GM15510 (cell line): Measurements from ENCODE around the gene MYLK.

Source experiments
- POLR2A ChIP-seq: IDR thresholded peaks from 3 replicates; pipeline ENCODE4 v1.6.1; 2011; ENCODE audit warnings: borderline replicate concordance; ENCODE audit not compliant: insufficient read length; ENCODE audit errors: extremely low read depth

The MYLK gene

DNA sequence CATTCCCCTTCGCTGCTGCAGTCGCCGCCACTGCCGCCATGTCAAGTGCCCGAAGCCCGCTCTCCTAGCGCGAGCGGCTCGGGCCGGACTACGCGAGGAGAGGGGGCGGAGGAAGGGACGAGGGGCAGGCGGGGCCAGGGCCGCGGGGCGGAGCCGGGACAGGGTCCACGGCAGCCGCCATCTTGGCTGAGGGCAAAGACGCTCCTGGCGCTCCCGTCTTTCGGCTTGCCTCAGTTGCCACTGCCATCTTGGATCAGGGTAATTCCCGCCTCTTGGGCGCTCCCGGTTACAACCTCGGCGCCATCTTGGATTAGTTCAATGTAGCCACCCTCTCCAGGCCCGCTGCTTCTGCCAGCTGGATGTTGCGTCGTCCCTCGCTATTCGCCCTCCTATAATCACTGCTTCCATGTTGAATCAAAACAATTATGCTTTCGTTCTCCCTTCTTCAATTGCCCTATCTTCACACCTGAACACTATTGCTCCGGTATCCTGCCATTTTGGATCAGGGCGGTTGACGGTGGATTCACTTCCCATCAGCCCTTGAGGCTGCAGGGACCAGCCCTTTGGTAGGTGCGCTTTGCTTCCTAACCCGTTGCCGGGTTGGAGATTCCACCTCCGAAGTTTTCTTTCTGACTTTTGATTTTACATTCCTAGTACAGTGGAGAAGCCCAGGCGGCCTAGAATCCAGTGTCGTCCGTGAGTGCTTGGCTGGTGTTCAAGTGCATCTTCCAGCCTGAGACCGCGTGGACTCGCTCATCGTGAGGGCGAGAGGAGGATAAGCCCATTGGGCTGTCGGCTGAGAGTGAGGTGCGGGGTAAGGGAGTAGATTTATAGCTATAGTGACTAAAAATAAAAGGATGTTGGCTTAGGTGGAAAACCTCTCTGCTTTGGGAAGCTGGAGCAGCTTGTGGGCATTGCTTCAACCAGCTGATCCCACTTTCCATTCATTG lies 298.9 kb downstream of the MYLK start, which contains the start of gene HACD2:
Gene HACD2 (minus strand): TSS at position 66 of the 950 bp plus-strand sequence. CDS start 26 bp downstream, at position 40.
- TF ChIP-seq POLR2A = peak; percentile 97

DNA sequence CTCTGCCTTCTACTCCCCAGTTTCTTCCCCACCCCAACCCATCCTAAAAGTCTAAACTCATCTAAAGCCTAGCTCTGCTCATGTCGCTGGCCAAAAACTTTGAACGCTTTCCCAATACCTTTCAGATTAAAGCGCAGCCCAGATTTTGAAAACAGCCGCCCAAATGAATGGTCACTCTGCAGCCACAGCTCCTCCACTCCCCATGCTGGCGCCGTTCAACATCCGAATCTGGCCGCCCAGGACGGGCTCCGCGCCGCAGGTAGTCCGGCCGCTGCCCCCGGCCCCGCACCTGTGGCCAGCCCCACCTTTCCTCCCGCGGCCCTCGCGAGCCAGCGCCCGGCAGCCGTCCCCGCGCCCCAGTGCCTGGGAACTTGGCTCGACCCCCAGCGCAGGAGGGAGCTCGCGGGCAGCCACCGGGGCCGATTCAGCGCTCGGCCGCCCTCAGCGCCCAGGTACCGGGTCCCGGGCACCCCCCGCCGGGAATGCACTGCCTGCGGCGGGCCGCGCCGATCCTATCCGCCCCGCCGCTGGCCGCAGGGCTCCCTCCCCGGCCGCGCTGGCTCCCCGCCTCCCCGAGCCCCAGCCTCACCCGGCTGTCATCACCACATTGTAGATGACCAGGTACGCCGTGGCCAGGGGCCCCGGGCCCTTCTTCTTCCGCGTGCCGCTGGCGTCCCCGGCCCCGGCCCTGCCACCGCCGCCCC lies 299.7 kb downstream of the MYLK start:
- TF ChIP-seq POLR2A = no peak

DNA sequence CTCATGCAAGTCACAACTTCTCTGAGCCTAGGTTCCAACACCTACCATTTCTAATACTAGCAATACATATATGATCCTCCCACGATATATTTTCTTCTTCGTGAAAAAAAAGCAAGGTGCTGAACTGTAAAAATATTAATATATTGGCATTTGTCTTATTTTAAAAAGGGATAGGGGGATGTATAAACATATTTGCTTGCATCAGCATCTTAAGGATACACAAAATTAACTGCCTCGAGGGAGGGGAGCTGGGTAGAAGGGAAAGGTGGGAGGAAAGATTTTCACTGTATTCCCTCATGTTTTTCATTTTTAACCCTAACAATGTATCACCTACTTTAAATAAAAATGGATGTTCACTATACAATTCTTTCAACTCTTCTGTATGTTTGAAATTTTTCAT lies 300.6 kb downstream of the MYLK start:
- TF ChIP-seq POLR2A = no peak

DNA sequence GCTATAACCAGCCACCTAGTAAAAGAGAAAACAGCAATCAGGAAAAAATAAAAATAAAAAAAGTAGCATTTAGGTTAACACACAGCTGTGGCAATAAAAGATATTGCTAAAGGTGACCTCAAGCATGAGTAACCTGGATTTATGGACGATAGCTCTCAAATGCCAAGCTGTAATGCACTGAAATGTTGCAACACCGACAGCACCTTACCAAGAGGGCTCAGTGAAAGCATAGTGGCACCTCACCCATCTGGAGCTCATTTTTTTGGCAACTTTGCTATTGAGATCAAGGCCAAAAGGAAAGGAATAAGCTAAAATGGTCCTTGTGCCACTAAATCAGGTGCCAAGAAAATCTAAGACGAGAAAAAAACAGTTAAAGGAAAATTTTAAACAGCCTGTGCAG lies 301.8 kb downstream of the MYLK start:
- TF ChIP-seq POLR2A = no peak

DNA sequence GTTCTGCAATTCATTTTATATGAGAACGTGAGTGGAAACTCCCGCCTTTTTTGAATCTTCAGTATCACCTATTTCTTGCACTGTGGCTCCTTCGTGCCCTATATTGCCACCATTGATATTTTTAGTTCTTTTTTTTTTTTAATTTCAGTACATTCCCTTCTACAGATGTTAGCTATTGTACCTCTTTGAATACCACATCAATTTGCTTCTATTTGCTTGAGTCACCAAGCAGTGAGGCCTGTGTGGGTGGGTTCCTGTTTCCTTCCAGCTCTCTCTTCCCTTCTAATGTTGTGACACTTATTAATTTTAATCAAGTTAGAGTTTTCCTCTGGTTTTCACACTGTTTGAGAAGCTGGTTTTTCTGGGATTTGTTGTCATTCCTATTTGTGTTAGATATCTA lies 308.0 kb downstream of the MYLK start:
- TF ChIP-seq POLR2A = no peak

DNA sequence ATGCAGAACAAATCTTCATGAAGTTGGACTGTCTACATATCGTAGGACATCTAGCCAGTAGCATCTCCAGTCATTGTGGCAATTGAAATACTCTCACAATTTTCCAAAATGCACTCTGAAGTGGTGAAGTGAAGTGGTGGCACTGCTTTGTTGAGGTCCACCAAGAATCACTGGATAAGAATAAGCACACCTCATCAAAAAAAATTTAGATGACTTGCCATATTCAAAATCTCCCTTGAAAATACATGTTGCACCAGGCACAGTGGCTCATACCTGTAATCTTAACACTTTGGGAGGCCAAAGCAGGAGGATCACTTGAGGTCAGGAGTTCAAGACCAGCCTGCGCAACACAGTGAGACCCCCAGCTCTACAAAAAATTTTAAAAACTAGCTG lies 312.2 kb downstream of the MYLK start:
- TF ChIP-seq POLR2A = no peak

DNA sequence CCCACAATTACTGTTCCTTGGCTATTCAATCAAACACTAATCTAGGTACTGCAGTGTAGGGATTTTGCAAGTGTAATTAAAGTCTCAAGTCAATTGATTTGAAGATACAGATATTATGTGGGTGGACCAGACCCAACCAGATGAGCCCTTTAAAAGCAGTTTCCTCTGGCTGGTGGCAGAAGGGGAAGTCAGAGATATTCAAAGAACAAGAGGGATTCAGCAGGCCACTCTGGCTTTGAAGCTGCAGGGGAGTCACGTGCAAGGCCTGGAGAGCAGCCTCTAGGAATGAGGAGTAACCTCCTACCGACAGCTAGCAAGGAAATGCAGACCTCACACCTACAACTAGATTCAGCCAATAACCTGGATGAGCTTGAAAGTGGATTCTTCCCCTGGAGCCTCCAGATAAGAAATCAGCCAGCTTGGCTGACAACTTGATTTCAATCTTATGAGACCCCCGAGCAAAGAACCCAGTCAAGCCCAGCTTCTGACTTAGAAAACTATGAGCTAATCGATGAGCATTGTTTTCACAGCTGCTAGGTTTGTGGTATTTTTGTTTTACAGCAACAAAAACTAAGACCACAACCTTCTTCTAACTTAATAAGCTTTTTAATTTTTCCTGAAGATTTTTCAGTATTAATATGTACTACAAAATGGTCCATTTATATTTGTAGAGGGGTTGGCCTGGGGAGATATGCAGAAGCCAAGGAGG lies 312.7 kb downstream of the MYLK start:
- no peak for TF ChIP-seq POLR2A

DNA sequence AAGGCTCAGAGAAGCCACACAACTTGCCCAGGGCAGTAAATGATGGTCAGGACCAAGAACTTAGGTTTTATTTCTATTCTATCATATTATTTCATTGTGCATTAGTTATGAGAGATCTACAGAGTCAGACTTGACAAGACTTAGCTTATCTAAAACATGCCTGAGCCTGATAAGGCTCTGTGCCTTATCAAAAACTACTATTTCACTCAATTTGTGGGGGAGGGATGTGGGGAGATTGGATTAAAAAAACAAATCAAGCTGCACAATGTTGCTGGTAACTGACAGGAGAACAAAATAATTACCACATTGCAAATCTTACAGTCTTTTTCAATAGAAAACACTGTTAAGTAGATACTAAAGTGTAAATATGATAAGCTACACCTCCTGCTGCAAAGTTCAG lies 315.3 kb downstream of the MYLK start:
- TF ChIP-seq POLR2A = no peak

DNA sequence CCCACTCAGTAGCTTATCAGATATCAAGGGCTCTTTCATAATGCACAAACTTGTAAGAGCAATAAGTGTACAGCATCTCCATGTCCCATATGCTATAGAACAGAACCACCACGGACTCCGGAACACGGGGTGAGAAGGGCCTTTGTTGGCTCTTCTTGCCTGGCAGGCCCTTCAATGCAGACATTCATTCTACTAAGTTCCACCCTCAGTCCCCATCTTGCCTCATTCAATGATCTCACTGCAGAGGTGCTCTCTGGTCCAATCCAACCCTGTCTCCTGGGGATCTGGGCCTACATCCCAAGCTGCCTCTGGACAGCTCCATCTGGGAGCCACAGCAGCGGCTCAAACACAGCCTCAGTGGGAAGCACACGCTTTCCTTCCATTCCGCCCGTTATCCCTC lies 316.1 kb downstream of the MYLK start:
- no peak for TF ChIP-seq POLR2A

DNA sequence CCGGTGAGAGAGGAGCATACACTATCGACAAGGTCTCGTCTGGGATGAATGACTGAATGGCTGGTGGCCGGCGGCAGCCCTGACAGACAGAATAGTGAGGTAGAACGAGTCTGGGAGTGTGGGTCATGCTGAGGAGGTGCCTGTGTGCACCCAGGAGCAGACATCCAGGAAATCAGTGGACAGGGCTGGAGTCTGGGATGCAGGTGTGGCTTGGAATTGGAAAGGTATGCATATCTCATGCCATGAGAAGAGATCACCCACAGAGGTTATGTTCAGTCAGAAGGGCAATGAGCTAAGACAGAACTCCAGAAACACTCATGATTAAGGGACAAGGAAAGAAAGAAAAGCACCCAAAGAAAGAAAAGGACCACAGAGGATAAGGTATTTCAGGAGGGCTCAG lies 320.1 kb downstream of the MYLK start:
- TF ChIP-seq POLR2A = no peak

DNA sequence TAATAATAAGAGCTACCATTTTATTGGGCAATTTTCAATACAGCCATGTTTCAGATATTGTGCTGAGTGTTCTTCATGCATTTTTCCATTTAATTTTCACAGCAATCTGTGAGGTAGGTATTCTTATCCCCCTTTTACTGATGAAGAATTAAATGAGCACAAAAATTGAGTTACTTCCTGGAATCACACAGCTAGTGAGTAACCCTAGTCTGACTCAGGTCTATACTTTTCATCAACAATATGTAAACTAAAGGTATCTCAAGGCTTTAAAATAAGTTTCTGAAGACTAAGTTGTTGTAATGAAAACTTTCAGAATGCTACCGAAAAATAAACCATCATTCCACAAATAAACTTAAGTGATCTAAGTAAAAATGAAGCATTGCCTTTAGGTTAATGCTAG lies 321.6 kb downstream of the MYLK start:
- no peak for TF ChIP-seq POLR2A

DNA sequence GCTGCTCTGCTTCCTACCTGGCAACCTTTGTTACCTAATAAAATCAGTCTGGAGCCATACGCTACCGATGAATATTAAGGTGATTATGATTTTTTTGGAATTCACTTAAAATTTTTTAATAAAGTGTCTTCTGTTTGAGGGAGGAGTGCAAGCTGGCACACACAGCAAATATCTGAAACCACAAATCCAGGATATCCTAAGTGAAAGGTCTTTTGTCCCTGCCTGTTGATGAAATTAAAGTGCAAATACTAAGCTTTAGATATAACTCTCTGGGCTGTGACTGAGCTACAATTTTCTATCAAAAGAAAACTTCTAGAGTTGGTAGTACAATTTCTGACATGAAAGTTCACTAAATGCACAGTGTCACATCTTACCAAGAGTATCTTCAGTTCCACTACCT lies 322.9 kb downstream of the MYLK start:
- TF ChIP-seq POLR2A = no peak
